GM12878 (cell line): ENCODE results near the gene PARP4. TPM values are rescaled to one million over a fixed set of nuclear protein-coding genes. Genes with fewer than 3 reads are reported as not detected.
"Not testable (repeated sequence)": the region's sequence is repeated elsewhere in the genome, so short reads cannot be mapped to it uniquely, and the experiment has no call there.

ENCODE experiments used
- ATAC-seq: fragments of 200-7000 bp; cut with Tn5 transposase; 3 replicates; pipeline ENCODE4 v1.9.1; 2020; ENCODE audit warnings: mild to moderate bottlenecking, moderate library complexity
- BruUV-seq: library from RNA; stranded (reverse); fragments of 400-500 nt; replicated peaks from 2 replicates; lab custom pipeline; 2021; lab: Mats Ljungman, UMichigan
- CTCF ChIA-PET: fragments of 300-600 bp; sonication (Branson Sonifier 250); formaldehyde crosslinking; extraction: SDS; loops from one replicate; lab custom pipeline; 2021; ENCODE audit warnings: inconsistent platforms; lab: Yijun Ruan, JAX
- POLR2A ChIA-PET: fragments of 350-600 bp; formaldehyde crosslinking; extraction: SDS; loops from one replicate; lab custom pipeline; 2021; ENCODE audit warnings: inconsistent platforms; lab: Charles Lee
- RAD21 ChIA-PET: fragments of 300-600 bp; sonication (Branson Sonifier 250); formaldehyde crosslinking; loops from one replicate; lab custom pipeline; 2023; ENCODE audit warnings: antibody characterized with exemption; ENCODE audit not compliant: unreplicated experiment; lab: Charles Lee
- SMC1A ChIA-PET: fragments of 300-600 bp; sonication (Branson Sonifier 250); formaldehyde crosslinking; loops from one replicate; lab custom pipeline; 2023; ENCODE audit not compliant: unreplicated experiment, uncharacterized antibody; lab: Charles Lee
- DNase-seq: peaks from one replicate; pipeline ENCODE4 v3.0.0-alpha.2; 2011; ENCODE audit warnings: low read depth, low spot score
- FAIRE-seq: peaks from 3 replicates; lab custom pipeline; 2011; peaks lifted over from hg19 to GRCh38; lab: Jason Lieb, UNC
- H2AFZ ChIP-seq: 2 replicates; pipeline ENCODE4 v1.6.0; 2011; ENCODE audit warnings: low read depth, low read length, control low read depth; ENCODE audit not compliant: control insufficient read depth
- H3K27ac ChIP-seq: 2 replicates; pipeline ENCODE4 v1.5.1; 2011; ENCODE audit warnings: control low read depth; ENCODE audit not compliant: control insufficient read depth, insufficient read depth
- H3K27me3 ChIP-seq, 2 experiments: replicated peaks in 1 of 2; 2 replicates each; pipeline versions ENCODE4 v1.6.0 to v1.6.1; 2011; ENCODE audit warnings: low read length in 1 of 2; ENCODE audit not compliant: control insufficient read depth in 2 of 2, insufficient read depth in 2 of 2
- H3K36me3 ChIP-seq, 2 experiments: 2 replicates each; pipeline ENCODE4 v1.5.1; 2011; ENCODE audit warnings: low read length in 1 of 2; ENCODE audit not compliant: control insufficient read depth in 2 of 2, insufficient read depth in 2 of 2
- H3K4me1 ChIP-seq: 2 replicates; pipeline ENCODE4 v1.6.1; 2011; ENCODE audit warnings: mild to moderate bottlenecking, low read length, moderate library complexity, mixed read lengths; ENCODE audit not compliant: control insufficient read depth, insufficient read depth
- H3K4me2 ChIP-seq: 2 replicates; pipeline ENCODE4 v1.6.0; 2011; ENCODE audit warnings: control low read depth; ENCODE audit not compliant: control insufficient read depth, insufficient read depth
- H3K4me3 ChIP-seq: fragments of 200-600 bp; sonication (generic); 2 replicates; pipeline ENCODE4 v1.5.1; 2016
- H3K79me2 ChIP-seq: 2 replicates; pipeline ENCODE4 v1.6.0; 2011; ENCODE audit warnings: low read length; ENCODE audit not compliant: control insufficient read depth, insufficient read depth
- H3K9ac ChIP-seq: 2 replicates; pipeline ENCODE4 v1.8.0; 2011; ENCODE audit warnings: low read length, control low read depth, mixed read lengths; ENCODE audit not compliant: control insufficient read depth, insufficient read depth
- H3K9me3 ChIP-seq: replicated peaks from 3 replicates; pipeline ENCODE4 v1.5.1; 2011; ENCODE audit warnings: mild to moderate bottlenecking, low read length; ENCODE audit not compliant: control insufficient read depth, insufficient read depth
- H4K20me1 ChIP-seq: 2 replicates; pipeline ENCODE4 v1.6.0; 2011; ENCODE audit not compliant: control insufficient read depth, insufficient read depth
- BHLHE40 ChIP-seq, 2 experiments: fragments of 450-650 bp in 1 of 2; IDR thresholded peaks; 2 replicates each; pipeline ENCODE4 v1.6.1; 2011 to 2017; ENCODE audit warnings: low read depth in 2 of 2, borderline replicate concordance in 1 of 2, improper control_type of control experiment in 1 of 2, low read length in 1 of 2, mild to moderate bottlenecking in 1 of 2
- CHD1 ChIP-seq: IDR thresholded peaks from 2 replicates; pipeline ENCODE4 v1.6.1; 2012; ENCODE audit warnings: low read depth, low read length, improper control_type of control experiment
- IKZF2 ChIP-seq, 2 experiments: fragments of 450-650 bp; IDR thresholded peaks; 2 replicates each; pipeline ENCODE4 v1.6.1; 2017; ENCODE audit warnings: mild to moderate bottlenecking in 2 of 2, moderate library complexity in 2 of 2
- NR2C1 ChIP-seq: fragments of 450-650 bp; IDR thresholded peaks from 2 replicates; pipeline ENCODE4 v1.6.1; 2017; ENCODE audit warnings: antibody characterized with exemption, mild to moderate bottlenecking, moderate library complexity
- RAD51 ChIP-seq: fragments of 450-650 bp; IDR thresholded peaks from 2 replicates; pipeline ENCODE4 v1.6.1; 2016; ENCODE audit warnings: moderate library complexity, mild to moderate bottlenecking, inconsistent platforms
- SMAD1 ChIP-seq: fragments of 450-650 bp; IDR thresholded peaks from 2 replicates; pipeline ENCODE4 v1.6.1; 2018; ENCODE audit warnings: mild to moderate bottlenecking, low read depth; ENCODE audit not compliant: partially characterized antibody
- TCF3 ChIP-seq: IDR thresholded peaks from 2 replicates; pipeline ENCODE4 v1.6.1; 2012; ENCODE audit warnings: low read depth, mild to moderate bottlenecking, low read length, borderline replicate concordance; ENCODE audit not compliant: insufficient read depth
- USF1 ChIP-seq: IDR thresholded peaks from 2 replicates; pipeline ENCODE4 v1.6.1; 2011; ENCODE audit warnings: borderline replicate concordance, low read depth, mild to moderate bottlenecking, moderate library complexity, mixed read lengths, low read length; ENCODE audit not compliant: insufficient read depth; ENCODE audit errors: extremely low read length
- USF2 ChIP-seq: IDR thresholded peaks from 2 replicates; pipeline ENCODE4 v1.6.1; 2011; ENCODE audit warnings: low read depth, low read length, improper control_type of control experiment, borderline replicate concordance
- ZBED1 ChIP-seq: IDR thresholded peaks from 2 replicates; pipeline ENCODE4 v1.6.1; 2016; ENCODE audit warnings: borderline replicate concordance
- ZNF207 ChIP-seq: fragments of 450-650 bp; IDR thresholded peaks from 2 replicates; pipeline ENCODE4 v1.6.1; 2014; ENCODE audit warnings: antibody characterized with exemption, mild to moderate bottlenecking, borderline replicate concordance
- ZNF687 ChIP-seq: fragments of 450-650 bp; IDR thresholded peaks from 2 replicates; pipeline ENCODE4 v1.6.1; 2017; ENCODE audit warnings: mild to moderate bottlenecking, moderate library complexity
- WGBS: methylation state at CpG from one replicate; pipeline ENCODE4 v1.1.6; 2016; ENCODE audit warnings: low lambda C conversion rate; ENCODE audit not compliant: insufficient replicate concordance, insufficient coverage; ENCODE audit errors: missing lambda C conversion rate; 5-methylcytosine and 5-hydroxymethylcytosine counted together
- in situ Hi-C: fragments of 300-500 bp; cut with MboI; formaldehyde crosslinking; loops from 9 replicates; pipeline ENCODE4 v1.14.3; 2018; ENCODE audit warnings: mixed read lengths
- intact Hi-C: fragments of 100-400 bp; cut with micrococcal nuclease; formaldehyde crosslinking; loops from one replicate; pipeline ENCODE4 v1.14.2; 2022; ENCODE audit not compliant: unreplicated experiment
- polyA plus RNA-seq, 11 experiments: library from polyadenylated mRNA; depleted of rRNA in 4 of 11; unstranded in 6 of 11; stranded (reverse) in 5 of 11; fragments of >200 nt; fragmentation: Nextera tagmentation in 4 of 11; fragmentation: Illumina TruSeq in 1 of 11; extraction: Ambion mirVana in 4 of 11; extraction: Trizol in 1 of 11; gene quantifications; 1 replicate in 1 of 11; 2 replicates in 10 of 11; pipeline versions ENCODE4 v1.2.1 to v1.2.3, GENCODE V29; 2011 to 2016; ENCODE audit warnings: inconsistent platforms in 2 of 11, missing spikeins in 2 of 11, low read depth in 1 of 11
- total RNA-seq, 4 experiments: library from RNA; depleted of rRNA in 3 of 4; stranded (reverse); fragments of >200 nt in 3 of 4; fragmentation: Illumina TruSeq in 1 of 4; extraction: Trizol in 1 of 4; gene quantifications; 2 replicates each; pipeline versions ENCODE4 v1.2.1 to v1.2.3, GENCODE V29; 2013 to 2021

PARP4 gene
- total and polyA plus RNA-seq, 10 of the 15 experiments (the other 5 are each of a cell fraction or from before 2014, with no cell fraction given), result 12.8 to 52.6 (median 46.1) TPM

GRCh38 chr13:24381541-24382265, 130.9 kb downstream of the PARP4 start:
- no peaks in the 10 kb centered on the region for H3K79me2 ChIP-seq
- no peak overlapping the region for H3K4me3 ChIP-seq
- H3K36me3 ChIP-seq, result no peaks in the 10 kb centered on the region
- no peaks in the 10 kb centered on the region for H3K27me3 ChIP-seq
- no peak overlapping the region for H2AFZ ChIP-seq
- no peak overlapping the region for H3K9ac ChIP-seq
- intact Hi-C loops, result no loop called here
- BruUV-seq, result no TSS peak
- H3K9me3 ChIP-seq, result no peaks in the 10 kb centered on the region
- WGBS, result 67% methylated on average over 14 of the region's 14 CpGs
- SMC1A ChIA-PET, result no interaction called here
- no peak for DNase-seq
- no peak overlapping the region for H3K27ac ChIP-seq
- TF ChIP-seq RAD51 (no peak), USF1 (no peak), IKZF2 (IDR thresholded peaks at IDR 0.05) (no peak), CHD1 (no peak), ZBED1 (no peak), TCF3 (no peak), SMAD1 (no peak), USF2 (no peak), ZNF207 (no peak), BHLHE40 (IDR thresholded peaks at IDR 0.05; ENCODE audit: borderline replicate concordance in 1 of 2, low read depth in 2 of 2, low read length in 1 of 2) (no peak), NR2C1 (no peak), ZNF687 (no peak)
- TF ChIP-seq, all 136 proteins: peak for 0
- no peak for FAIRE-seq
- no peak for ATAC-seq
- Histone ChIP-seq H3K4me2 (no peak overlapping the region), H4K20me1 (no peaks in the 10 kb centered on the region), H3K4me1 (no peaks in the 10 kb centered on the region)
- CTCF ChIA-PET, result no interaction called here
- RAD21 ChIA-PET, result no interaction called here
- in situ Hi-C loops, result no loop called here
- POLR2A ChIA-PET, result no interaction called here

GRCh38 chr13:24380881-24381280, 131.7 kb downstream of the PARP4 start:
- peak; percentile 74 for FAIRE-seq
- H3K27me3 ChIP-seq, H3K4me3 ChIP-seq, H2AFZ ChIP-seq, H3K9me3 ChIP-seq, H3K4me1 ChIP-seq, H3K4me2 ChIP-seq, RAD21 ChIA-PET, H4K20me1 ChIP-seq, POLR2A ChIA-PET, DNase-seq, intact Hi-C loops, SMC1A ChIA-PET, H3K9ac ChIP-seq, in situ Hi-C loops, CTCF ChIA-PET, H3K36me3 ChIP-seq, H3K79me2 ChIP-seq, H3K27ac ChIP-seq, ATAC-seq, BruUV-seq: not testable (repeated sequence)
